ENCODE data around the gene PAX3.
A peak's percentile ranks its signal among the peaks of the same experiment; 100 is the strongest.

The PAX3 gene

DNA sequence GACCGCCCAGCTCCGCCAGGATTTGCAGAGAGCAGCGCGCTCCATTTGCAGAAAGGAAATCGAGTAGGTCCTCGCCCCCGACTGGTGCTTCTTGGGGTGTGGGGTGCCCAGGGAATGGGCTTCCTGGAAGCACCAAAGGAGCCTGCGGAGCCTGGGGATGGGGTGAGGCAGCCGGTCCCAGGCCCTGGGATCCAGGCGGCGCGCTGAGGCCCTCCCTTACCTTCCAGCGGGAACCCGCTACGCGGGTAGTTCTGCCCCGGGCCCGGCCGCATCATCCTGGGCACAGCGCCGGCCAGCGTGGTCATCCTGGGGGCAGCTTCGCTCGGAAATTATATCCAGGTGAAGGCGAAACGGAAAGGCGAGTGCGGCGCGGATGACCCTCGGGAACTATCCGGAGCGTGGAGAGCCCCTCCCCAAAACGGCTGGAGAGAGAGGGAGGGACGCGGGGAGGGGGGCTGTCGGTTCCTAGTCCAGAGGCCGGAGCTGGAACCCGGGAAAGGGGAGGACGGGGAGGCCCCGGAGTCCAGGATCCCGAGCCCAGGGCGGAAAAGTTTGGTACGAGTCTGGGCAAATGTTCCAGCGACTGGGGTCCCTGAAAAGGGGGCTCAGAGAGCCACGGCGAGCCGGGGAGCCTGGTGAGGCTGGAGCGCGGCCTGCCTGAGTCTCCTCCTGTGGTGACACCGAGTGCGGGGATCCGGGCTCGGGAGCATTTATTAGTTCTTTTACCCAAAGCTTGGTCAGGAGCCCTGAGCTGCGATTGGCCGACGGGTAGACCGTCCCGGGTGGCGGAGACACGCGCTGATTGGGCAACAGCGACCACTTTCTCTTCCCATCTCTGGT, at the start of gene PAX3:
TSS of gene PAX3 (minus strand) at position 688 of the 840 bp plus-strand sequence. CDS start at position 305, 383 bp downstream.
- DNase-seq (ENCODE audit: low spot score): no peak

DNA sequence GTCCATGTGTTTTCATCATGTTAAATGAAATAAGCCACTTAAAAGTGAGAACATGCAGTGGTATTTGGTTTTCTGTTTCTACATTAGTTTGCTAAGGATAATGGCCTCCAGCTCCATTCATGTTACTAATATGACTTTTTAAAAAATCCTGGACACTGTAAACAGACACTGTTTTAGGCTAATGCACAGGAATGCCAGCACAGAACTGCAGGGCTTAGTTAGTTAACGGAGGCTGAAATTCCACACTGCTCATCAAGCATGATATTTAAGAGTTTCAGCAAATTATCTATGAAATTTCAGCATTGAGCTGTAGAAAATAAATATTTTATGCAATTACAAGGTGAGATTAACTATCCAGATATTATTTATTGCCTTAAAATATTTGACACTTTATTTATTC, 42.5 kb upstream of the PAX3 start:
- no peak for DNase-seq (ENCODE audit: low spot score)

DNA sequence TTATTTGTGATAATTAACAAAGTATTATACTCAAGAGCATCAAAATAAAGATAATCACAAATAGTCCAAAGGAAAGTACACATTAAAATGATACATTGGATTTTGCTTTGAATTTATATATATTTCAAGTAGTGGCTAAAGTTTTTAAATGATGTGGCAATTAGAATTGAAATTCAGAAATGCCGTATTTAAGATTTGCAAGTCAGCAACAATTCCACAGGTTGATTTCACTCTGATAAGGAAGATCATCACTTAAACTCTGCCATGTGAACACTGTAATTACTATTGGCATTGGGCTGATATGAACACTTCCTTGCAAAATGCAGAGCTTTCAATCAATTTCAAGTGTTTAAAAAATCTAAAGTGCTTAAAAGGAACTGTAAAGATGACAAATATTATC, 39.6 kb upstream of the PAX3 start:
- DNase-seq (ENCODE audit: low spot score): no peak

DNA sequence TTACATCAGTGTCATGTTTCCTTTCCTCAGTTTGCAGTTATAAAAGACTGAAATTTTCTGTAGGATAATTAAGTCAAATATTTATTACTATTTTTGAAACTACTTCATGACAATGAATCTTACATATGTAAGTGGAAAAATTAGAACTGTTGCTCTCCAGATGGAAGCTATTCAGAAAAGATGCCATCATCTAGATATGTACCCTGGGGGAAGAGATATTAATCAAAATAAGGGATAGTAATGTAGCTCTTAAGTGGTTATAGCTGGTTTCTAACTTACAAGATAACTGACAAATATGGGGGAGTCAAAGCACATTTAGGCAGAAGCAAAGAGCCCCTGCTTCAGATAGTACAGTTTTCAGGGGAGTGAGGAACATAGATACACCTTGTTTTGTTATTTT, 38.1 kb upstream of the PAX3 start:
- DNase-seq (ENCODE audit: low spot score): no peak

DNA sequence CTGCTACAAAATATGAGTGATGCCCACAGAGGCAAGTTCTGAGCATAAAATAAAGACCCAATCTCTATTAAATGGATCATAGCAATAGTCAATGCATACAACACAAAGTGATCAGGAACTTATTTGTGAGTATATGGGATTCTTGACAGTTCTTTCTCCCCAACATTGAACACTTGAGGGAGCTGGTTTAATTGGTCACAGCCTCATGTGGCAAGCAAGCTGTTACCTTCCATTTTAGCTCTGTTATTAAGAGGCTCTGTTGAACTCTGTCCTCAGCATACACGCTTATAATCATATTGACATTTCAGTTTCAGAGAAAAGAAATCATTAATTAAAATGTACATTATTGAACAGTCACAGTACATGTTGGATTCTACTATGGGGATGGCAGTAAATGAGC, 37.6 kb upstream of the PAX3 start:
- DNase-seq (ENCODE audit: low spot score): no peak

DNA sequence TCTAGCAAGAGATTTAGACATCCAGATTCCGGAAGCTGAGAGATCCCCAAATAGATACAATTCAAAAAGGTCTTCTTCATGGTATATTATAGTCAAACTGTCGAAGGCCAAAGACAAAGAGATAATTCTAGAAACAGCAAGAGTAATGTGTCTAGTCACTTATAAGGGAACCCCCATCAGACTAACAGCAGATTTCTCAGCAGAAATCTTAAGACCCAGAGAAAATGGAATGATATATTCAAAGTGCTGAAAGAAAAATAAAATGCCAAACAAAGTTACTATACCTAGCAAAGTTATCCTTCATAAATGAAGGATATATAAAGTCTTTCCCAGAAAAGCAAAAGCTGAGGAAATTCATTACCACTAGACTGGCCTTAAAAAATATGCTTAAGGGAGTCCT, 36.1 kb upstream of the PAX3 start:
- DNase-seq (ENCODE audit: low spot score): no peak

DNA sequence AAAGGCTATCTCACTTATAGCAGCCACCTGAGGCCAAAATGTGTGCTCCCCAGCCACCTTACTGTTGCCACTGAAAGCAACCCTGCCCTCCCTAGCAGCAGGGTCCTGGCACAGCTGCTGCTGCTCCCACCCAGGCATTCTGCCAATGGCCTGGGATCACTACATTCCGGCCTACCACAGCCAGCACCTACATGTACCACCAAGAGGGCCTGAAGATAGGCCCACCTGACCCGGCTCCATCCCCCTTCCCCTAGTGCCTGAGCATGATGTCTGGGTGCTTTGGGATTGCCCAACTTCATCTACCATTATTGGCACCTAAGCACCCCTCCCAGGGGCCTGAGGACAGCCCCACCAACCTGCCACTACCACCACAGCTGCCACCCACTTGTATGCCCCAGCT, 34.6 kb upstream of the PAX3 start:
- DNase-seq (ENCODE audit: low spot score): no peak

DNA sequence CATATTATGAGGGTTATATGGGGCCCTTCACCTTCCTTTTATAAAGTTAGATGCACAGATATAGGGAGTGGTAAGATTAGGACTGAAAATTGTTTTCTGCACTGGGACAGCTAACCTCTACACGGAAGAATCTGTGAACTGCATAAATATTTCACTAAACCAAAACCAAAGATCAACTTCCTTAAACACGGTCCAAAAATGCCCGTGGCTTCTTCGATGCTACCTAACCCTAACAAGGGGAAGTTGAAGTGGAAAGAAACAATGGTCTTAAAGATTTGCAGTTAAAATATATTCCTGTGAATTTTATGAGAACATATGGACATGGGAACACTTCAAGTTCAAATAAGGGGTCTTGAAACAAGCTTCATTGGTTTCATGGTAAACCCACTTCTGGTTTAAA, 33.3 kb upstream of the PAX3 start:
- no peak for DNase-seq (ENCODE audit: low spot score)

DNA sequence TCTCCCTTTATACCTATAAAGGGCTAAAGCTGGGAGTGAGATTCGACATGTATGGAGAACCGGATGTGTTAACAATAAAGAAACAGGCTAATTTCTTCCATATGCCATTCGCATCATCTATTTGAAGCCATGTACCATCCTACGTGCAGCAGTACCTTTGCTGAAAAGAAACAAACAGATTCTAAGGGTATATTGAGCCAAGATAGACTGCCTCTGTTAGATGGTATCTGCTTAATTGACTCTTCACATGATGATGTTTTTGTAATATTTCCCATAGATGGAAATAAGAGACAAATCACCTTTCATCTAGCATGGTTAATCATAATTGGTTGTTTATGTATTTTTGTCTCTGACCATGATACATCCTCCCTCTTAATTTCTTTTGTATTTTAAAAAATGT, 32.1 kb upstream of the PAX3 start:
- no peak for DNase-seq (ENCODE audit: low spot score)

DNA sequence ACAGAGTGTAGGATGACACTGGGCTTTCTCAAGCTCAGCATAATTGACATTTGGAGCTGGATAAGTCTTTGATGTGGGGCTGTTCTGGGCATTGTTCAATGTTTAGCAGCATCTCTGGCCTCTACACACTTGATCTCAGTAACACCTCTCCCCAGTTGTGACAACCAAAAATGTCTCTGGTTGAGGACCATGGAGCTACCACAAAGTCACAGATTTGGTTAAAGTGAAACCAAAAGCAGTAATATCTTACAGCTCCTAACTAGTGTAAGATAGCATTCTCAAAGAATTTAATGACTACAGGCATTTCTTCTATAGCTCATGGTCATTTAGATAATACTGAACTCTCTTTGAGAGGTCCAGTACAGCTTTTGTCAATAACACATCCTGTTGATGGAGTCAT, 23.4 kb upstream of the PAX3 start:
- no peak for DNase-seq (ENCODE audit: low spot score)

DNA sequence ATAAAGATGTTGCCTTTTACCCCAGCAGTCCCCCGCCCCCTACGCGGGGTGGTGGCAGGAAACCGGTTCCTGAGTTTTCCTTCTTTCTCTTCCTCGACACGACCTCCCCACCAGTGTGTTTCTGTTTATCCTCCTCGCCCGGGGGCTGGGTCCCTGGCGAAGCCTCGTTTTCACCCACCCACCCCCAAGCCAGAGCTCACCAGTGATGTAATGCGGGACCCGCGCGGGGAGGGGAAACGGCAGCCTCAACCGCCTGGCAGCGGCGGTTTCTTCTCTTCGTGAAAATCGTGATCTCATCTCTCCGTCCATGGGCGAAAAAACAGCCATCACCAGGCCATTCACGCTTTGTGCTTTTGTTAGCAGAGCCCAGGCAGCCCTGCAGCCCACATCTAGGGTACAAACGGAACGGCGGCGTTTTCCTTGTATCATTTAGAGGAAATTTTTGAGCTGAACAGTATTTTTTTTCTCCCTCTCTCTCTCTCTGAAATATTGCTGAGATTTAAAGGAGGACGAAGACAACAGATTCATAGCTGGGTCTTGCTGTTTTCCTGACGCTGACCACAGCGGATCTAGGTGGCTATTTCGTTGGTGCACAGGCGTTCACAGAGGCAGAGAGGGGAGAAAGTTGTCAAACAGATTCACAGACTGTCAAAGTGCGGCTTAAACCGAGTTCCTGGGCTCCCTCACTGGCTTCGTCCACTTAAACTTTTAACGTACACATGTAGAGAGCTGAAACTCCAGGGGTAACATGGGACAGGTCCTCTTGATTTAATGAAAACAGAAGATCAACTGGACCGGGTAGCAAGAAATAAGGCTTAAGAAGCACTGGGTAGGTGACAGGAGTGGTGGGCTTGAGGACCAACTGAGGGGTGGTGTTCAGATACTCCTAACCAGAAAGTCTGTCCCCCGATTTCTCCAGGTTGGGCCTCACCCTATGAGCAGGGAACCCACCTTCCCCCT, 21.9 kb upstream of the PAX3 start:
- no peak for DNase-seq (ENCODE audit: low spot score)

DNA sequence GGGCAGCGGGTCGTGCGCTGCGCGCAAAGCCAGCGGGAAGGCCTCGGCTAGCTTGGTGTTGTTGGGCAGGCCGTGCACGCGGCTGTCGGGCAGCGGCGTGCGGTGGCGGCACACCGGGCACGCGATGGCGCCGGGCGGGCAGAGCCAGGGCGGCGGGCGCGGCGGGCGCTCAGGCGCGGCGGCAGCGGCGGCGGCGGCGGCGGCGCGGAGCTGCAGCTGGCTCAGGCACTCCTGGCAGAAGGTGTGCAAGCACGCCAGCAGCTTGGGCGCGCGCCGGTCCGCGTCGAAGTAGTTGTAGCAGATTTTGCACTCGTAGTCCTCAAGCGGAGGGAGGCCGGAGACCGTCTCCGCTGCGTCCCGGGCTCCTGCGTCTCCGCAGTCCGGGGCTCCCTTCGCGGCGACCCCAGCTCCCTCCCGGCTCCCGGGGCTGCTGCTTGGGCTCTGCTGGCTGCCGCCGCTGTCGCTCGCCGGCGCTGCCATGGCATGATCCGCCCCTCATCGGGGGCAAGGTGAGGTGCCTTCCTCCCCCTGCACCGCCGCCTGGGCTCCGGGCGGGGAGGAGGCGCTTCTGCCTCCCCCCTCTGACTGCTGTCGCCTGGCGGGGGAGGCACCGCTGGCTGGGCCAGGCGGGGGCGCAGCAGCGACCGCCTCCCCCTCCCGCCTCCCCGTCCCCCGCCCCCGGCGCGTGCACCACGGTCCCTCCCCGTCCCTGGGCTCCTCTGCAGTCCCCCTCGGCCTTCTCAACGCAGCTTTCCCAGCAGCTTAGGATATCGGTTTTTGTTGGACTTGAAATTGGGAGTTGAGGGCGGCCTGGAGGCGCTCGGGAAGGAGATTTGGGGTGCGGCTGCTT, 21.0 kb upstream of the PAX3 start:
- peak; percentile 61 for DNase-seq (ENCODE audit: low spot score)

DNA sequence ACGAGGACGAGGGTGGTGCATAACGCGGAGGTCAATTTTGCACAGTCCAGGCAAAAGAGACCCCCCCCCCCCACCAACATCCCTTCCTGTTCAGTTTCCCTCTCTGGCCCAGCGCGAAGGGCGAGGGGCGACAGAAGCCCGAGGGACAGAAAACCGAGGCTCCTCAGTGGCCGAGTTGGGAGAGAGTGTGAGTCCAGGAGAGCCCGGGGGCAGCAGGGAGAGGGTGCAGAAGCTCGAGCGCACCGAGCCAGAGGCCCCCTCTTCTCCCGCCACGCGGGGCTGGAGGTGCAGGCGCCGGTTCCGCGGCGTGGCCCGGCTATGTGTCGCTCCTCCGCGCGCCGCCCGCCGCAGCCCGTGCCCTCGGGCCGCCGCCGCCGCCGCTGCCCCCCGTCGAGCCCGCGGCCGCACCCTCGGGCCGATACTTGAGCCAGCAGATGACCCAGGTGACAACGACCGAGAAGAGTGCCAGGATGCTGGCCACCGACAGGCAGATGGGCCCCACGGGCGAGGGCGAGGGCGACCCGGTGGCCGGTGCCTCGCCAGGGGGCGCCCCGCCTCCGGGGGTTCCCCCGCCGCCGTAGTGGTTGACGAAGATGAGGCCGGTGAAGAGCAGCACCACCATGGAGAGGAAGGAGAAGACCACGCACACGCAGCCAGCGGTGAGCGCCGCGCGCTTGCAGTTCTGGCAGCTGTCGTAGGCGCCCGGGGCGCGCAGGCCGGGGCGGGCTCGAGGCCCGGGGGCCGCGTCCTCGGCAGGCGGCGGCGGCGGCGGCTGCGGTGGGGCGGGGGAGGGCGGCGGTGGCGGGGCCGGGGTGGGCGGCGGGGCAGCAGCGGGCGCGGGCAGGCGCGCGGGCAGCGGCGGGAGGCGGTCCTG, 20.2 kb upstream of the PAX3 start:
- DNase-seq (ENCODE audit: low spot score): peak; percentile 64

DNA sequence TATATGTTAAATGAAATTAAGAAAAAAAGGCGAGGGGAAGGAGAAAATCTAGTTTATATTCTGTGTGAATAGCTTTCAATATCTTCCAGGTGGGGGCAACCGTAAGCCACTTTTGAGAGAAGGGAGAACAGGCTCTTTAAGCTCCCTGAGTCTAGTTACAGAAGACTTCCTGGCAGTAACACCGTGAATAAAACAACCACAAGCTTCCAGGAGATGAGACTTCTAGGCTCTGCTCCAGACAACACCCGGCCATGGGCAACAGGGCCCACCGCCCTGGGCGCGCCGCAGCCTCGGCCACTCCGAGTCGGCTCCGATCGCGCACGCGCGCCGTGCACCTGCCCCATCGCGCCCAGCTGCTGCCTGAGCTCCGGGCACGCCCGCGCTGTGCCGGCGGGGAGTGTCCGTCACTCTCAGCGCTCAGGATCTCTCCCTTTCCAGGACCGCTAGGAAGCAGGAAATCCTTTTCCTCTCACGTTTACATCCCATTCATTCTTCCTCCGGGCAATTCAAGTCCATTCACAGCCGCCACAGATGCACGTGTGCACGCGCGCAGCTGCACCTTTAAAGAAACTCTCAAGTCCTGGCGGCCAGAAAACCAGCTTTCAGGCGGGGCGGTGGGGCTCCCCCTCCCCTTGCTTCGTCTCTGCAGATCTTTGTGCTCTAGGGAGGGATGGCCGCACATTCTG, 19.4 kb upstream of the PAX3 start:
- DNase-seq (ENCODE audit: low spot score): peak; percentile 66

DNA sequence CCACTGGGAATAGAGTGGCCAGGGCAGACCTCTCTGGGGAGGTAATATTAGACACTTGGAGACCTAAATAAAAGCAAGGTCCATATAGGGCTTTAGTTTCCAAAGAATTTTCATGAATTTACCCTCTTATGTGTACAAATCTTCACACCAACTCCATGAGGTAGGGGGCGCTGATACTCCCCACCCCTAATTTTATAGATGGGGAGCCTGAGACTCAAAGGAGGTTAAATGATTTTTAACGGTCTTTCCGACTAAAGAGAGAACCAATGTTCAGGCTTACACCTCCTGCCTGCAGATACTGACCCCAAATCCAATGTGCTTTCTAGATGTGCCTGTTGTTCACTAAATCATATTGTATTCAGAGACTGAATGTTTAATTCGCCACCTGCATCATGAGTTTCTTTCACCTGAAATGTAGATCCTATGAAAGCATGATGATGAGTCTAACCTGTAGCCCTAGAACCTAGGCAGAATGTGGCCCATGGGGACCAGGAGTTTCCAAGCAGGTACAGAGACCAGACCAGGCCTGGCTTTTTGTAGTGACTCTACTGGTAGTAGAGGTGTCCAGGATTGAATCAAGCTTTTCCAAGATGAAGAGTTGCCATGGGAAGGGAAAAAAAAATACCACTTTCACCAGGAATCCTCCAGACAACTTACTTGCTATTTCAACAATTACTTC, 16.8 kb upstream of the PAX3 start:
- no peak for DNase-seq (ENCODE audit: low spot score)

DNA sequence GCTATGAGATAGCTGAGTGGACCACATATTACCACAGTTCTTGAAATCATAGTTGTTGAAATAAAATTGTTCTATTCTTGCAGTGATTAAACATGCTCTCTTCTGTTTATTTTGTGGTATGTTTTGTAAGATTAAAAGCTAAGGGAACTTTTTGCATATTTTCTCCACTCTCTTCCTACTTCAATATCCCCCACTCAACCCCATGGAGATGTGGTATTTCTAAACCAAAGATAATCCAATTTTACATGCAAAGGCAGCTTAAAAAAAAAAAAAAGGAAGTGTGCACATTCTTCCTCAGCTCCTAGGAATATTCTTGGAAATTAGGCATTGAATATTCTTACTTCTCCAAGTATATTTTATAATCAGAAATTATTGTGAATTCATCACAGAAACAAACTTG, 15.0 kb upstream of the PAX3 start:
- DNase-seq (ENCODE audit: low spot score): no peak

DNA sequence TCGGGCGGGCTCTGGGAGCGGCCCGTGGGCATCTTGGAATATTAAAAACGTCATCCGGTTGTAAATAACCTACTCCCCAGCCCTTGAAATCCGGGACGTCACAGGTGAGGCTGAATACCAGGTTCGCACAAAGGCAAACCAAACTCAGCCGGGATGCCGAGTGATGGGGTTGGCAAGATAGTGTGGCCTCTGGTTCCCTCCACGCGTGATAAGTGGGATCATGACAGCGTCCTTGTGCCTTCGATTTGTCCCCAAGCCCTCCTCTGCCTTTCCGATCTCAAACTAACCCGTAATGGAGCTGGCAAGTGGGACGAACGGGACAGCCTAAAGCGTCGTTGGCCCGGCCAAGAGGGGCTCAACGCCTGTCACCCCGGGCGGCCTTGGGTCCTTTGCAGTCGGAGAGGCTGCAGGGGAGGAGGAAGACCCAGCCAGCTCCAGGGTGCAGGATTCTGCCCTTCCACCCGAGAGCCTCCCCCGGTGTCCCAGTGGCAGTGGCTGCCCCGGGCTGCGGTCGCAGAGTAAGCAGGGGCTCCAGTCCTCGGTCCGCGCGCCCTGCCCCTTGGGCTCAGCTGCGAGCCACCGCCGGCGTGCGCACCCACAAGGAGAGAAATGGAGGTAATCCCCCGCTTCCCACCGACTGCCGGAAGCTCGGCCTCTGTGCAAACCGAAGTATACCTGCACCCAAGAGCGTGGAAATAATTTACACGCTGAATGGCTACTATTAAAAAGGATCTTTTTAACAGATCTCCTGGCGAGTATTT, 13.4 kb upstream of the PAX3 start:
- DNase-seq (ENCODE audit: low spot score): no peak

DNA sequence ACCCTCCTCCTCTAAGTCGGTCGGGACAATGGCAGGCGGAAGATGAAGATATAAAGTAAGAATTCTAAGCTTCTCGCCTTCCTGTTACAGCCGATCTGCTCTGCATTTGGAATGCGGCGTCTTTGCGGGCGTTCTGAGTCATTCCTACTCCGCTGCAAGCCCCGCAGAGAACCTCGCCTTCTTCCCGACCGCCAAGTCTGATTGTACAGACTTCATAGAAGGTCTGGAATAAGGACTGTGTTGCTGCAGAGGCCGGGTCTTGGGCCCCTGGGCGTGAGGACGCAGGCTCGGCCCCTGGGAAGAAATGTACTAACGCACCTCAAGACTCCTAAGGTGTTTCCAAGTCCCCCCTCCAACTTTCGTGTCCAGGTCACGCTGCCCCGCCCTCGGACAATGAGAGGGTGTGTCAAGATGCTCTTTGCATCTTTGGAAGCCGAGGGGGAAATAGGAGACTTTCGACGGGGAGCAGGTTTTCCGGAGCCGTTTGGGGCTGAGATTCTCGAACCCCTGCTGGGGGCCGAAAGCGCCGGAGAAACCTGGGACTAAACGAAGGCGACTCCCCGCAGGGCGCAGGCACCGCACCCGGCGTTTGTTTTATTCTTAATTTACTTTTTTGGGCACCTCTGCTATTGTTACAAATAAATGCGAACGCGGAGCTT, 12.7 kb upstream of the PAX3 start:
- no peak for DNase-seq (ENCODE audit: low spot score)

All from germinal center (tissue), 1 donor.